HG03565 (cell line): ENCODE results near the gene SLC12A6.
A peak's percentile ranks its signal among the peaks of the same experiment; 100 is the strongest.

Experiments used
- ATAC-seq: cut with Tn5 transposase; IDR thresholded peaks from one replicate; pipeline ENCODE4 v1.9.1; 2021; ENCODE audit warnings: mild to moderate bottlenecking, moderate library complexity; ENCODE audit not compliant: unreplicated experiment

SLC12A6 gene

GRCh38 chr15:34332553-34333120 is 4.9 kb downstream of the SLC12A6 start:
- no peak for ATAC-seq

GRCh38 chr15:34331809-34332208 is 5.8 kb downstream of the SLC12A6 start:
- no peak for ATAC-seq

- no peak for ATAC-seq
These were observed 7.3 kb downstream of the SLC12A6 start for GRCh38 chr15:34330279-34330678.

GRCh38 chr15:34329006-34329405 is 8.6 kb downstream of the SLC12A6 start:
- ATAC-seq: no peak

- ATAC-seq: peak; percentile 32
These were observed 9.7 kb downstream of the SLC12A6 start for GRCh38 chr15:34327906-34328305.

GRCh38 chr15:34325368-34325767 is 12.2 kb downstream of the SLC12A6 start:
- no peak for ATAC-seq

GRCh38 chr15:34324933-34325332 is 12.6 kb downstream of the SLC12A6 start:
- ATAC-seq: no peak

- no peak for ATAC-seq
These were observed 14.4 kb downstream of the SLC12A6 start for GRCh38 chr15:34323217-34323616.

GRCh38 chr15:34318277-34319079 is 19.1 kb downstream of the SLC12A6 start:
- ATAC-seq: no peak

GRCh38 chr15:34314491-34315490 is 22.8 kb downstream of the SLC12A6 start:
- ATAC-seq: no peak

GRCh38 chr15:34311563-34311962 is 26.0 kb downstream of the SLC12A6 start:
- ATAC-seq: no peak

GRCh38 chr15:34304613-34305012 is 33.0 kb downstream of the SLC12A6 start:
- no peak for ATAC-seq

GRCh38 chr15:34301058-34301457 is 36.5 kb downstream of the SLC12A6 start:
- no peak for ATAC-seq

GRCh38 chr15:34297059-34297458 is 40.5 kb downstream of the SLC12A6 start:
- no peak for ATAC-seq

- no peak for ATAC-seq
These were observed 45.0 kb downstream of the SLC12A6 start for GRCh38 chr15:34292621-34293020.

GRCh38 chr15:34284937-34285336 is 52.6 kb downstream of the SLC12A6 start:
- no peak for ATAC-seq

- ATAC-seq: no peak
These were observed 55.2 kb downstream of the SLC12A6 start for GRCh38 chr15:34282384-34282783.

- ATAC-seq: no peak
These were observed 57.4 kb downstream of the SLC12A6 start for GRCh38 chr15:34280193-34280592.

GRCh38 chr15:34279368-34279767 is 58.2 kb downstream of the SLC12A6 start:
- no peak for ATAC-seq

- no peak for ATAC-seq
These were observed 61.9 kb downstream of the SLC12A6 start for GRCh38 chr15:34275721-34276120.

GRCh38 chr15:34275154-34275553 is 62.4 kb downstream of the SLC12A6 start:
- ATAC-seq: no peak
